ENCODE data around the gene FAM241B.

FAM241B gene

GRCh38 chr10:69666756-69667155, 36.7 kb downstream of the FAM241B start:
- no peak for DNase-seq (ENCODE audit: low spot score)

- DNase-seq (ENCODE audit: low spot score), result no peak
Observed at GRCh38 chr10:69668721-69669120, 38.7 kb downstream of the FAM241B start.

DNA sequence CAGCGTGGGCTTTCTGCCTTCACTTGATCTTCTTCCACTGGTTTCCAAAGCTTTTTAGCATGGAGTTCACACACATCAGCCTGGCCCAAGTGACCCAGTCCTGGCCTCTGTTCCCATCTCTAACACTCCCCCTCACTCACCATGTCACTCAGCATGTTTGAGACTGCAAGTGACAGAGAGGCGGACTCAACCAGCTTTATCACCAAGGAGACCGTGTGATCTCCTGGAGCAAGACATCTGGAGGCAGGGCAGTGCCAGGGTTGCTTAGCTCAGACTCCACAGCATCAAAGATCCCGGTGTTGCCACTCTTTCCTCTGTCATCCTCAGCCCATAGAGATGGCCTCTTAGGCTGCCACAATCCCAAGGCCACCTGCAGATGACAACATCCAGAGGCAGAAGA, 39.4 kb downstream of the FAM241B start:
- DNase-seq (ENCODE audit: low spot score), result no peak

DNA sequence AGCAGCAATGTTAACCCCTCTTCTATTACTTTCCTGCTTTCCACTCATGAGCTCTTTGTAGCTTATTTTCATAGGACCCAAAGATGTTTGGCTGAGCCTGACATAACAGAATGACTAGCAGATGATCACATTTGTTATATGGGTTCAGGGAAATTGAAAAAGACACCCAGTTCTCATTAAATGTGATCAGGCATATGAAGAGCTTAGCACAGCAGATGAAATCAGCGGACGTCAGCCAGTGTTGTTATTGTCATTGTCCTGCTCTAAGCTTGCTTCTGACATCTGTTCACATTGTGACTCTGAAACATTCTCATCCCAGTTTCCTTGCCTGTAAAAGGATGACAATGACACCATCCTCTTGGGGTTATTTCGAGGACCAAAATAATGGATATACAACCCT, 43.5 kb downstream of the FAM241B start:
- DNase-seq (ENCODE audit: low spot score), result no peak

DNA sequence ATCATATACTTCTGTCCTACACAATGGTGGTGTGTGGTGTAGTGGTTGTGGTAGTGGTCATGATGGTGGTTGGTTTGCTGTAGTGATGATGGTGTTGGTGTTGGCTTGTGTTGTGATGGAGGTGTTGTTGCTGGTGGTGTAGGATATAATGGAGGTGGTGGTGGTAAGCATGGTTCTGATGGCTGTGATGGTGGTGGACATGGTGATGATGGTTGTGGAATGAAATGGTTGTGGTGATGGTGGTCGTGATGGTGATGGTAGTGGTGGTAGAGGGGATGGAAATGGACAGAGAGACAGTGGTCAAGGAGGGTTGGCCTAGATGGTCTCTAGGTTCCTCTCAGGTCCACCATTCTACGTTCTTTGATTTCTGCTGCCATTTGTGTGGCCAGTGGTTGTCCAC, 44.7 kb downstream of the FAM241B start:
- DNase-seq (ENCODE audit: low spot score), result no peak

DNA sequence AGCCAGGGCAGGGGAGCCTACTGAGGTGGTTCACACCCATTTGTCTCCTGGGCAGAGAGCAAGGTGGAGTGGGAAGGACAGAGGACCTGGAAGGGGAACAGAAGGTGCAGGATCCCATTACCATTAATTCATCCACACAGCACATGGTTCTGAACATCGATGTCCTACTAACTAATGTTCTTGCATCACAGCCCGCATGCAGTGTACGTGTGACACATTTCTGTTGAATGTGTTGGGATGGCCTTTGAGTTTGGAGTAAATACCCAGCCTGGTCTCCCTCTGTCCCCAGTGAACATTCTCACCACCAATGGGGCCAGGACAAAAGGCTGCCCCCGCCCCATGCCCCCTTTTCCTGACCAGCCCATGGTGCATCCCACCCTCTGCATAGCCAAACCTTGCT, 46.3 kb downstream of the FAM241B start:
- DNase-seq (ENCODE audit: low spot score), result no peak

- DNase-seq (ENCODE audit: low spot score), result no peak
Observed at GRCh38 chr10:69677985-69678654, 48.1 kb downstream of the FAM241B start.

- DNase-seq (ENCODE audit: low spot score), result no peak
Observed at GRCh38 chr10:69679736-69680135, 49.7 kb downstream of the FAM241B start.

DNA sequence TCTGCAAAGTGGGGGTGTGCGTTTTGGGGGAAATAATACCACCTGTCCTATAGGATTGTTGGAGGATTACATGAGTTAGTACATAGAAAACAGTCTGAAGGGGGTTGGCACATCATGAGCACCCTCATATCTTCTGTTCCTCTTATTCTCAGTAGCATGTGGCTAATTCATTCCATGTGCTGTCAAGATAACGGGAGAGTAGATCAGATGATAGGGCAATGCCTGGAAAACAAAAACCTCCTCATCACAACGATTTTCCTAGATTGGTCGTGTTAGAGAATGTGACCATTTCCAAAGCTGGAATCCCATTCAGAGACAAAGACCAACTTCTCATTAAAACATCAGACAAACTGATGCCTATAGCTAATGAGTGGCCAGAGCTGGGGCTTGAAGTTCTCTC, 50.6 kb downstream of the FAM241B start:
- DNase-seq (ENCODE audit: low spot score), result no peak

- no peak for DNase-seq (ENCODE audit: low spot score)
Observed at GRCh38 chr10:69681436-69681835, 51.4 kb downstream of the FAM241B start.

- no peak for DNase-seq (ENCODE audit: low spot score)
Observed at GRCh38 chr10:69682955-69683474, 53.0 kb downstream of the FAM241B start.

Measured in GM03348 (cell line).